HEK293T (cell line): ENCODE results near the gene KCNG1.

Source experiments
- CTCF ChIA-PET: fragments of 350-600 bp; formaldehyde crosslinking; extraction: SDS; loops from one replicate; lab custom pipeline; 2021; ENCODE audit warnings: antibody characterized with exemption, inconsistent platforms; lab: Yijun Ruan, JAX
- POLR2A ChIA-PET: fragments of 350-600 bp; formaldehyde crosslinking; extraction: SDS; loops from one replicate; lab custom pipeline; 2020; ENCODE audit warnings: antibody characterized with exemption, inconsistent platforms; lab: Yijun Ruan, JAX
- DNase-seq: peaks from one replicate; pipeline ENCODE4 v3.0.0; 2012; ENCODE audit warnings: mixed read lengths; ENCODE audit errors: extremely low spot score
- ARNT ChIP-seq: fragments of 450-650 bp; IDR thresholded peaks from 2 replicates; pipeline ENCODE4 v1.6.1; 2017; ENCODE audit warnings: mild to moderate bottlenecking
- BHLHE40 ChIP-seq: fragments of 450-650 bp; IDR thresholded peaks from 2 replicates; pipeline ENCODE4 v1.6.1; 2016; ENCODE audit warnings: mild to moderate bottlenecking, moderate library complexity, borderline replicate concordance
- CTBP1 ChIP-seq: fragments of 450-650 bp; IDR thresholded peaks from 2 replicates; pipeline ENCODE4 v1.6.1; 2016; ENCODE audit warnings: borderline replicate concordance
- ELF4 ChIP-seq: fragments of 450-650 bp; IDR thresholded peaks from 2 replicates; pipeline ENCODE4 v1.6.1; 2017; ENCODE audit warnings: antibody characterized with exemption
- FOXA1 ChIP-seq: fragments of 450-650 bp; IDR thresholded peaks from 2 replicates; pipeline ENCODE4 v1.6.1; 2016; ENCODE audit warnings: mild to moderate bottlenecking
- FOXK2 ChIP-seq: fragments of 450-650 bp; IDR thresholded peaks from 2 replicates; pipeline ENCODE4 v1.6.1; 2016; ENCODE audit warnings: mild to moderate bottlenecking
- FOXM1 ChIP-seq: fragments of 450-650 bp; IDR thresholded peaks from 2 replicates; pipeline ENCODE4 v1.6.1; 2017; ENCODE audit warnings: mild to moderate bottlenecking, borderline replicate concordance
- HDGF ChIP-seq: fragments of 450-650 bp; IDR thresholded peaks from 2 replicates; pipeline ENCODE4 v1.6.1; 2017; ENCODE audit warnings: antibody characterized with exemption, borderline replicate concordance
- L3MBTL2 ChIP-seq: fragments of 450-650 bp; conservative IDR thresholded peaks from 2 replicates; pipeline ENCODE4 v1.6.1; 2016; ENCODE audit warnings: mild to moderate bottlenecking
- LEF1 ChIP-seq: fragments of 450-650 bp; IDR thresholded peaks from 2 replicates; pipeline ENCODE4 v1.6.1; 2017; ENCODE audit warnings: mild to moderate bottlenecking, borderline replicate concordance
- NFRKB ChIP-seq: fragments of 450-650 bp; IDR thresholded peaks from 2 replicates; pipeline ENCODE4 v1.6.1; 2016; ENCODE audit warnings: mild to moderate bottlenecking, moderate library complexity
- PKNOX1 ChIP-seq: fragments of 450-650 bp; IDR thresholded peaks from 2 replicates; pipeline ENCODE4 v1.6.1; 2016
- SP1 ChIP-seq: fragments of 450-650 bp; IDR thresholded peaks from 2 replicates; pipeline ENCODE4 v1.6.1; 2017
- SUZ12 ChIP-seq: fragments of 450-650 bp; IDR thresholded peaks from 2 replicates; pipeline ENCODE4 v1.6.1; 2016; ENCODE audit warnings: mild to moderate bottlenecking
- TARDBP ChIP-seq: fragments of 450-650 bp; IDR thresholded peaks from 2 replicates; pipeline ENCODE4 v1.6.1; 2016
- ZNF384 ChIP-seq: fragments of 450-650 bp; IDR thresholded peaks from 2 replicates; pipeline ENCODE4 v1.6.1; 2016

Gene KCNG1

GRCh38 chr20:51037532-51038115 is 14.7 kb upstream of the KCNG1 start:
- no peak for TF ChIP-seq L3MBTL2
- no peak for TF ChIP-seq NFRKB
- TF ChIP-seq FOXK2 = no peak
- TF ChIP-seq ELF4 = no peak
- TF ChIP-seq PKNOX1 = no peak
- no peak for TF ChIP-seq LEF1
- TF ChIP-seq FOXA1 = no peak
- no peak for TF ChIP-seq SP1
- TF ChIP-seq BHLHE40 = no peak
- TF ChIP-seq HDGF = no peak
- TF ChIP-seq FOXM1 = no peak
- TF ChIP-seq SUZ12 = no peak
- TF ChIP-seq TARDBP = no peak
- TF ChIP-seq ARNT = no peak
- no peak for TF ChIP-seq ZNF384
- TF ChIP-seq CTBP1 = no peak
- POLR2A ChIA-PET = interaction anchor here (0.9 kb wide), 1 partner anchor 12 kb away, joined by 3 read pairs; no protein-coding TSS in a partner anchor
- DNase-seq = no peak
- CTCF ChIA-PET = interaction anchor here (1.4 kb wide), 1 partner anchor 22 kb away, joined by 5 read pairs; no protein-coding TSS in a partner anchor

GRCh38 chr20:51036827-51037531 is 14.1 kb upstream of the KCNG1 start:
- ChIA-PET POLR2A (interaction anchor here (0.9 kb wide), 1 partner anchor 11 kb away, joined by 3 read pairs; no protein-coding TSS in a partner anchor), CTCF (interaction anchor here (1.4 kb wide), 1 partner anchor 22 kb away, joined by 5 read pairs; no protein-coding TSS in a partner anchor)
- TF ChIP-seq NFRKB (no peak), PKNOX1 (no peak), FOXA1 (no peak), HDGF (no peak), L3MBTL2 (no peak), CTBP1 (no peak), FOXK2 (no peak), ELF4 (no peak), BHLHE40 (no peak)
- DNase-seq = no peak

GRCh38 chr20:51036226-51036625 is 13.3 kb upstream of the KCNG1 start:
- TF ChIP-seq PKNOX1 = no peak
- no peak for TF ChIP-seq TARDBP
- no peak for TF ChIP-seq SUZ12
- TF ChIP-seq NFRKB = no peak
- TF ChIP-seq SP1 = no peak
- no peak for TF ChIP-seq ZNF384
- no peak for TF ChIP-seq FOXM1
- TF ChIP-seq LEF1 = no peak
- no peak for TF ChIP-seq FOXA1
- no peak for TF ChIP-seq L3MBTL2
- no peak for TF ChIP-seq ELF4
- TF ChIP-seq HDGF = no peak
- TF ChIP-seq BHLHE40 = no peak
- TF ChIP-seq CTBP1 = no peak
- no peak for TF ChIP-seq ARNT
- TF ChIP-seq FOXK2 = no peak
- CTCF ChIA-PET = no interaction called here
- DNase-seq = no peak
- POLR2A ChIA-PET = no interaction called here

- TF ChIP-seq HDGF (no peak), FOXM1 (no peak)
- no peak for DNase-seq
- ChIA-PET POLR2A (no interaction called here), CTCF (no interaction called here)
Observed at GRCh38 chr20:51034988-51035656, 12.2 kb upstream of the KCNG1 start.

GRCh38 chr20:51034476-51034875 is 11.6 kb upstream of the KCNG1 start:
- DNase-seq = no peak
- TF ChIP-seq ZNF384 (no peak), ARNT (no peak), CTBP1 (no peak), ELF4 (no peak), NFRKB (no peak), FOXM1 (no peak), LEF1 (no peak)
- ChIA-PET POLR2A (interaction anchor here (0.9 to 1.3 kb wide), 4 partner anchors 10 to 33 kb away, joined by 3 to 5 read pairs (median 4); no protein-coding TSS in a partner anchor), CTCF (no interaction called here)
